ENCODE results near the gene ANXA3.
"Not testable (repeated sequence)": the region's sequence is repeated elsewhere in the genome, so short reads cannot be mapped to it uniquely, and the experiment has no call there.

Gene ANXA3

DNA sequence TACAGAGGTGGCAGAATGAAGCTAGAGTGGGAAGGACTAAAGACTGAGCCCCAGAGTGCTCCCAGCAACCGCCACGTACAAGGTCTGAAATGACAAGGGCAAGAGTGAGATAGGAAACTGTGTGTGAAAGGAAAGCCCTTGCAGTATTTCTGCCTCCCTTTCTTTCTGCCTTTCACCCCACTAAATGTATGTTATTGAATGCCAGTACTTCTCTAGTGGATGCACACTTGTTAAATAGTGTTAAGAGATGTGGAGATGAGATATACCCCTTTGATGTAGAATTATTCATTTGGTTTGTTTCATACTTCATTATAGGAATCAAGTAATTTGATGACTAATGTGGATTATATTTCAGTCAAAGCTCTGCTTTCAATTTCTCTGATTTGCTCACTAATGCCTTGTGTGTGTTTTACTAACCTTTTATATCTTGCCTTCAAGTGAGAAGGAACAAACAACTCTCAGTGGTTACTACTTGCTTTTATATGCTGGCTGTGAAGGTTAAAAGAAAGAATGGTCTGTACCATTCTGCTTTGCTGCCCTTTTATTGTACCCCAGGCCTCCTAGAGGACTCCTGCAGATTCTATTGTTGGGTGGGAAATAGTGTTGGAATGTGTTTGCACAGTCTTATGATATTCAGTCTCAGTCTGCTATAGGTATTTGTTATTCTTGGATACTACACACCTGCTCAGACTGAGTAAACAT lies 8.0 kb upstream of the ANXA3 start:
- DNase-seq (ENCODE audit: low read depth) = no peak
- TF ChIP-seq, protein P1, sequence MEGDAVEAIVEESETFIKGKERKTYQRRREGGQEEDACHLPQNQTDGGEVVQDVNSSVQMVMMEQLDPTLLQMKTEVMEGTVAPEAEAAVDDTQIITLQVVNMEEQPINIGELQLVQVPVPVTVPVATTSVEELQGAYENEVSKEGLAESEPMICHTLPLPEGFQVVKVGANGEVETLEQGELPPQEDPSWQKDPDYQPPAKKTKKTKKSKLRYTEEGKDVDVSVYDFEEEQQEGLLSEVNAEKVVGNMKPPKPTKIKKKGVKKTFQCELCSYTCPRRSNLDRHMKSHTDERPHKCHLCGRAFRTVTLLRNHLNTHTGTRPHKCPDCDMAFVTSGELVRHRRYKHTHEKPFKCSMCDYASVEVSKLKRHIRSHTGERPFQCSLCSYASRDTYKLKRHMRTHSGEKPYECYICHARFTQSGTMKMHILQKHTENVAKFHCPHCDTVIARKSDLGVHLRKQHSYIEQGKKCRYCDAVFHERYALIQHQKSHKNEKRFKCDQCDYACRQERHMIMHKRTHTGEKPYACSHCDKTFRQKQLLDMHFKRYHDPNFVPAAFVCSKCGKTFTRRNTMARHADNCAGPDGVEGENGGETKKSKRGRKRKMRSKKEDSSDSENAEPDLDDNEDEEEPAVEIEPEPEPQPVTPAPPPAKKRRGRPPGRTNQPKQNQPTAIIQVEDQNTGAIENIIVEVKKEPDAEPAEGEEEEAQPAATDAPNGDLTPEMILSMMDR (conservative IDR thresholded peaks at IDR 0.05; ENCODE audit: low read length) = no peak

DNA sequence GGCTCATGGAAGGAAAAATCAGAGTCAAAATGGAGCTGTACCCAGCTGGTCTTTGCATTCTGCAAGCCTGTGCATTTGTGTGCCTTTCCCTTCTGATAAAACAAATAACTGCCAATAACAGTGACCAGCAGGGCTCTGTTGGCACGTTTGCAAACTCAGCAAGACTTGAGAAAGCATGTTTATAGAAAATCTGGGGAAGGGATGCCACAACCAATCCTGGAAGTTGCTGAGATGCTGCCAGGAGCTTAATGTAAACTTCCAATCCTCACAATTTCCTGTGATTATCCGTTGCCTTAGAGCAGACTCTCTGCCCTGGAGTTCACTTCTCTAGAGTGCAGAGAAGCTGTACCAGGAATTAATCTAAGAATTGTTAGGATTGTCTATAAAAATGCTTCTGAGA lies 6.9 kb upstream of the ANXA3 start:
- TF ChIP-seq, protein P1 (conservative IDR thresholded peaks at IDR 0.05; ENCODE audit: low read length) = no peak
- H3K4me3 ChIP-seq (ENCODE audit: low read length) = no peak overlapping the region
- no peak for DNase-seq (ENCODE audit: low read depth)

More for the DNA sequence above, 8.0 kb upstream of the ANXA3 start:
- no peak overlapping the region for H3K4me3 ChIP-seq (ENCODE audit: low read length)

- H3K4me3 ChIP-seq (ENCODE audit: low read length) = no peak overlapping the region
- TF ChIP-seq, protein P1 (conservative IDR thresholded peaks at IDR 0.05; ENCODE audit: low read length) = no peak
- DNase-seq (ENCODE audit: low read depth) = peak; percentile 18
Measured at GRCh38 chr4:78545275-78546246, 6.0 kb upstream of the ANXA3 start.

GRCh38 chr4:78547899-78548298 lies 3.7 kb upstream of the ANXA3 start:
- DNase-seq (ENCODE audit: low read depth); H3K4me3 ChIP-seq (ENCODE audit: low read length): not testable (repeated sequence)

GRCh38 chr4:78548889-78549288 lies 2.7 kb upstream of the ANXA3 start:
- not testable (repeated sequence) for DNase-seq (ENCODE audit: low read depth); H3K4me3 ChIP-seq (ENCODE audit: low read length)

- H3K4me3 ChIP-seq (ENCODE audit: low read length) = no peak overlapping the region
- TF ChIP-seq, protein P1 (conservative IDR thresholded peaks at IDR 0.05; ENCODE audit: low read length) = no peak
- DNase-seq (ENCODE audit: low read depth) = no peak
Measured at GRCh38 chr4:78552389-78553042, 946 bp downstream of the ANXA3 start.

GRCh38 chr4:78553043-78553396 lies 1.4 kb downstream of the ANXA3 start:
- TF ChIP-seq, protein P1 (conservative IDR thresholded peaks at IDR 0.05; ENCODE audit: low read length) = no peak
- H3K4me3 ChIP-seq (ENCODE audit: low read length) = no peak overlapping the region
- no peak for DNase-seq (ENCODE audit: low read depth)

Data from AG10803 (cell line).